ENCODE results near the gene PKDCC.

The PKDCC gene, protein sequence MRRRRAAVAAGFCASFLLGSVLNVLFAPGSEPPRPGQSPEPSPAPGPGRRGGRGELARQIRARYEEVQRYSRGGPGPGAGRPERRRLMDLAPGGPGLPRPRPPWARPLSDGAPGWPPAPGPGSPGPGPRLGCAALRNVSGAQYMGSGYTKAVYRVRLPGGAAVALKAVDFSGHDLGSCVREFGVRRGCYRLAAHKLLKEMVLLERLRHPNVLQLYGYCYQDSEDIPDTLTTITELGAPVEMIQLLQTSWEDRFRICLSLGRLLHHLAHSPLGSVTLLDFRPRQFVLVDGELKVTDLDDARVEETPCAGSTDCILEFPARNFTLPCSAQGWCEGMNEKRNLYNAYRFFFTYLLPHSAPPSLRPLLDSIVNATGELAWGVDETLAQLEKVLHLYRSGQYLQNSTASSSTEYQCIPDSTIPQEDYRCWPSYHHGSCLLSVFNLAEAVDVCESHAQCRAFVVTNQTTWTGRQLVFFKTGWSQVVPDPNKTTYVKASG

DNA sequence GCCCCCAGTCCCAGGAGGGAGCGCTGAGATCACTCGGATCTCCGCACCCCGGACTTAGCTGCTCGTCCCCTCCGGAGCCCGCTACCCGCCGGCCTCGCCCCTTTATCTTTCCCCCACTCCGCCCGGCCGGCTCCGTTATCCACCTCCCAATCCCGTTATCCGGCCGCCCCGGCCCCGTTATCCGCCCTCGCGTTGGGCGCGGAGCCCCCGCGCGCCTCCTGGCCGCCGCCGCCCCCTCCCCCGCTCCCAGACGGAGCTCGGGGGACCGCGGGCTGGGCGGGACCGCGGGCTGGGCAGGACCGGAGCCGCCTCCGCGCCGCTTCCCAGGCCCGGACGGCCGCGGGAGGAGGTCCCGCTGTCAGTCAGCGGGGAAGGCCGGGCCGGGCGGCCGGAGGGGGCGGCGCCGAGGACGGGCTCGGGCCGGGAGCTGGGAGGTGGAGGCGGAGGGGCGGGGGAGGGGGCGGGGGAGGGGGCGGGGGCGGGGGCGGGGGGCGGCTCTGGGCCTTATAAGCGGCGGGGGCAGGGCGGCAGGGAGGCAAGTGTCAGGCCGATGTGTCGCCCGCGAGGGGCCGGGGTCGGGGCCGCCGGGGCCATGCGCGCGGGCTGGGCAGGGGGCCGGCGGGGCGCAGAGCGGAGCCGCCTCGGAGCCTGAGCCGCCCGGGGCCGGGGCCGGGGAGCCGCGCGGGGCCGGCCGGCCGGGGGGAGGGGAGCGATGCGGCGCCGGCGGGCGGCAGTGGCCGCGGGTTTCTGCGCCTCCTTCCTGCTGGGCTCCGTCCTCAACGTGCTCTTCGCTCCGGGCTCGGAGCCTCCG lies at the start of gene PKDCC:
PKDCC (plus strand) TSS at position 534 of the 811 bp plus-strand sequence; CDS start at position 713, 179 bp downstream.
- H3K9ac ChIP-seq (ENCODE audit: low read depth, low read length): peak within 1 kb of the TSS; percentile 83
- H3K36me3 ChIP-seq (ENCODE audit: insufficient read depth, low read length): no peaks in the 10 kb centered on the region
- H3K9me3 ChIP-seq (ENCODE audit: control insufficient read depth, insufficient read depth, low read length): no peaks in the 10 kb centered on the region
- H3K4me1 ChIP-seq (ENCODE audit: insufficient read depth, low read length): peaks cover 48% of the 10 kb centered on the region

DNA sequence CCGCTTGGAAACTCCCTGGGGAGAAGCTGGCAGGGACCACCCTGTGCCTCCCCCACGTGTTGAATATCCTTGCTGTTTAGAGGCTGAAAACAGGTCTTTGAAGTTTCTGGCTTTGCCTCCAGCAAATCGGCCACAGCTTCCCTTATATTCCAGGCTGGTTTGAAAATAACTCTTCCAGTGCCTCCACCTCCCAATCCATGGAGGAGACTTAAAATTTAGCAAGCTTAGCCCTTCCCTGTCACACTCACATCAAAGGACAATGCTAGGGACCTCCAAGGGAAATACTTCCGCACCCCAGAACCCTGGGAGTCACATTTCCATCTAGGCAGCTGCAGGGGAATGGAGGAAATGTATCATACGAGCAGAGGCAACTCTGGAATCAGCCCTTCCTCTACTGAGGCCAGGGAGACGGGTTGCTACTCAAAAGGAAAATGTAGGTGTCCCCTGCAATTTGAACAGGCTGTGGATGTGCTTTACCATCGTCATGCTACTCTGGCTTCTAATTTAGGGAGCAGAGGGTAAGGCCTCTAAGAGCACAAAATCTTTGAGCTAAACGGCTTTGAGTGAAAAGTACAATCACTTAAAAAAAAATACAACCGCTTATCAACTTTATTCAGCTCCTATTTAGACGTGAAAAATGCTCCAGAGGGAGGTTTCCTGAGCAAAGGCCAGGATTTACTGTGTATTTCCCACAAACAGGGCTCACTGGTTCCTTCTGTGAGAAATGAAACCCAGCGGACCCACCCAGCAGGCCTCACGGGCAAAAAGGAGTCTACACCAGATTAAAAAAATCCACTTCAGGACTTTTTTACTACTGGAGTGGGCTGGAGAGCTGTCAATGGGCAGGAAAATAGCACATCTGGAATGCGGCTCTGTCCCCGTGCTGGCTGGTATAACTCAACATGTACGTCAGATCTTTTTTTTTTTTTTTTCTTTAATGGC lies 49.4 kb upstream of the PKDCC start:
- Histone ChIP-seq H3K9me3 (ENCODE audit: control insufficient read depth, insufficient read depth, low read length) (peaks cover 2% of the 10 kb centered on the region), H3K9ac (ENCODE audit: low read depth, low read length) (no peak overlapping the region), H3K36me3 (ENCODE audit: insufficient read depth, low read length) (no peaks in the 10 kb centered on the region), H3K4me1 (ENCODE audit: insufficient read depth, low read length) (peaks cover 9% of the 10 kb centered on the region; the same call in 1 of the 2 replicates)

DNA sequence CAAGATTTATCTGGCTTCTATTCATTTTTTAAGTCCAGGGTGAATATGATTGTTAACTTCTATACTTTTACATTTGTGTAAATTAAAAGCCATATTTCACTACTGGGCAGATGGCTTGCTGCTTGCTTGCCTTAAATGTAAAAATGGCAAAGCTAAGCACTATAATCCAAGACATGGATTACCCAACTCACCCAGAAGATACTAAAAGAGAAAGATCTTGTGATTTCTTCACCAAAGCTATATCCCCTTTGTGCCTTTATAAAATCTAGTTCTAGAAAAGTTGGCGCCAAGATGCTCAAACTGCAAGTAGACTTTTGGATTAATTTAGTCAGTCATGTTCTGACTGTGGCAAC lies 48.7 kb upstream of the PKDCC start:
- no peak overlapping the region for H3K9ac ChIP-seq (ENCODE audit: low read depth, low read length)
- H3K9me3 ChIP-seq (ENCODE audit: control insufficient read depth, insufficient read depth, low read length): peaks cover 2% of the 10 kb centered on the region
- H3K4me1 ChIP-seq (ENCODE audit: insufficient read depth, low read length): peaks cover 9% of the 10 kb centered on the region; the same call in 1 of the 2 replicates
- no peaks in the 10 kb centered on the region for H3K36me3 ChIP-seq (ENCODE audit: insufficient read depth, low read length)

DNA sequence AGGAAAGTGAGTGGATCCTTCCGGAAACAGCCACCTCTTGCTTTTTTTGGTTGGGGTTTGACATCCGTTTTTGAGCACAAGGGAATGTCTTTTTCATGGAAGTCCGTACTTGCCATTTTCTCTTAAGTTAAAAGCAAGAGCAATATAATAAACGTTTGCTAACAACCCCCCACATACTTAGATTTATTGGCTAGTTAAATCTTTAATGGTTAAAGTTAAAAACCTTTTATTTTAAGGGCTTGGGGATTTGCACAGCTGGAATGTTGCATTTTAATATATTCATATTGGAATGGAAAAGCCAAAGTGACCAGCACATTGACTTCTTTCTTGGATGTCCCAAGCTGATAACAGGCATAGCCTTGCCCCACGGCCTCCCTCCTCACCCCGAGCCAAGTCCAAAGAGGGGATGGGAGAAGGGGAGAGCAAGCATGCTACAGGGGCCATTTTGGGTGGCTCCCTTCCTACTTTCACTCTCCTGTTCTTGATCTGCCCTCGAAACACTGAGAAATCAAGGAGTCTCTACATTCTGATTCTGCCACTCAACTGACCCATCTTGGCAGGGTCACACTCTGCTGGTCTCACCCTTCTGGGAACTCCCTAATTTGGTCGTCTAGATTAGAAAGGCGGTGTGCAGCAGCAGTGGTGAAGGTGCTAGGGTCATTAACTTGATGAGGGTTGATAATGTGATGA lies 48.1 kb upstream of the PKDCC start:
- H3K4me1 ChIP-seq (ENCODE audit: insufficient read depth, low read length): peaks cover 9% of the 10 kb centered on the region; the same call in 1 of the 2 replicates
- H3K36me3 ChIP-seq (ENCODE audit: insufficient read depth, low read length): no peaks in the 10 kb centered on the region
- peaks cover 2% of the 10 kb centered on the region; the same call in 1 of the 2 replicates for H3K9me3 ChIP-seq (ENCODE audit: control insufficient read depth, insufficient read depth, low read length)
- no peak overlapping the region for H3K9ac ChIP-seq (ENCODE audit: low read depth, low read length)

DNA sequence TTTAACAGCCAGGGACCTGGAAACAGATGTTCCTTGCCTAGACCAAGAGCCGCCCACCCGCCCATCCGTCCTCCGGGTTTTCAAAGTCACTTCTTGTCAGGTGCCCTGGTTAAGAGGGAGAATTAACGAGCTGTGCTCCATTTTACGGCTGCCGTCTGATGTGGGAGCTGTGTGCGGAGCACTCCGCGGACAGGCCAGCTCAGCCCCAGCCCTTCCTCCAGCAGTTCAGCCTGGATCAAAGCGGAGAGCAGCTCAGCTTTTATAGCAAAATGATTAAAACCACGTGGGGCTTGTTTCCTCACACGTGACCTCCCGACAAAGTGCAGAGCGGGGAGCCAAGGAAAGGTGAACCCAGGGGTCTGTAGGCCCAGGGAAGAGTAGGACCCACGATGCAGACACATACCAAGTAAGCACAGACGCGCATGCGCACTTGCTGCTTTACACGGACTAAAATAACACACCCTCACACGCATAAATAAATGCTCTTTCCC lies 46.1 kb upstream of the PKDCC start:
- Histone ChIP-seq H3K36me3 (ENCODE audit: insufficient read depth, low read length) (no peaks in the 10 kb centered on the region), H3K9me3 (ENCODE audit: control insufficient read depth, insufficient read depth, low read length) (peaks cover 2% of the 10 kb centered on the region), H3K9ac (ENCODE audit: low read depth, low read length) (no peak overlapping the region), H3K4me1 (ENCODE audit: insufficient read depth, low read length) (peaks cover 9% of the 10 kb centered on the region; the same call in 1 of the 2 replicates)

DNA sequence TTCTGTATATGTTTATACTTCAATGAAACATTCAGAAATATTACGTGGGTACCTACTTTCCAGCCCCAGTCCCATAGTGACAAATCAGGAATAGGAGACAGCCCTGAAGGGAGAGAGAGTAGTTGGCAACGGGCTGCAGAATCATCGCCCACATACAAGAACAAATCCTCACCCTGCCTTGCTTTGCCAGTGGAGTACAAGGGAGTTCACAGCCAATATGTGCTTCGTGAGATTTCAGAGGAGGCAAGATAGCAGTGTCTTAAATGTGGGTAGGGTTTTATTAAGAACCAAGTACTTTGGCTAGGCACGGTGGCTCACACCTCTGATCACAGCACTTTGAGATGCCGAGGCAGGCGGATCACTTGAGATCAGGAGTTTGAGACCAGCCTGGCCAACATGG lies 40.3 kb upstream of the PKDCC start:
- H3K4me1 ChIP-seq (ENCODE audit: insufficient read depth, low read length): no peaks in the 10 kb centered on the region
- H3K36me3 ChIP-seq (ENCODE audit: insufficient read depth, low read length): no peaks in the 10 kb centered on the region
- peaks cover 2% of the 10 kb centered on the region for H3K9me3 ChIP-seq (ENCODE audit: control insufficient read depth, insufficient read depth, low read length)
- H3K9ac ChIP-seq (ENCODE audit: low read depth, low read length): no peak overlapping the region

DNA sequence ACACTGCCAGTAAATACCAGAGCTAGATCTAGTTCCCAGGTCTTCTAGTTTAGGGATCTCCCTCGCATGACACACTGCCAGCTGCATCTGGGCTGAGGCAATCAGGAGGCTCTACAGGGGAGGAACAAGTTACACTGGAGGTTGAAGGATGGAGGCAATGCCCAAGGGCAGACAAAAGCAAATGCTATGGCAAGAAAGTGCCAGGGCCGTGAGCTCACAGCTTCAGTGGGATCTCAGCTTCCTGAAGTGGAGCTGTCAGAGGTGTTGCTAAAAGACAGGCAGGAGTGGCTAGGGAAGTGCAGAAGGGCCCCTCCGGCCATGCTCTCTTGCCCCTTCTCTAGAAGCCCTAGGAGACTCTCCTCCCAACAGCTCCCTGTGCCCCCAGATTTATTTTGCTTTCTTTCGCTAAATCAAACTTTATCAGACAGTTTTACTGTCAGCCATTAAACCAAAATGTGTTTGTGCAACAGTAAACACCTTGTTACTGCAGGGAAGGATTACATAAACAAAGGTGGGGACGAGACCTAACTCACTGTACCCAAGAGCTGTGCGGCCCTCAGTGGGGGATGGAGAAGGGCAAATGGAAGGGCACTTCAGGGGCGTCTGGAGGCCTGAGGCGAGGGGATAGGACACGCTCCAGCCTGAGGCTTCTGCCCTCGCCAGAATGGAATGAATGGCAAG lies 39.4 kb upstream of the PKDCC start:
- peaks cover 3% of the 10 kb centered on the region for H3K9me3 ChIP-seq (ENCODE audit: control insufficient read depth, insufficient read depth, low read length)
- H3K4me1 ChIP-seq (ENCODE audit: insufficient read depth, low read length): no peaks in the 10 kb centered on the region
- no peak overlapping the region for H3K9ac ChIP-seq (ENCODE audit: low read depth, low read length)
- no peaks in the 10 kb centered on the region for H3K36me3 ChIP-seq (ENCODE audit: insufficient read depth, low read length)

DNA sequence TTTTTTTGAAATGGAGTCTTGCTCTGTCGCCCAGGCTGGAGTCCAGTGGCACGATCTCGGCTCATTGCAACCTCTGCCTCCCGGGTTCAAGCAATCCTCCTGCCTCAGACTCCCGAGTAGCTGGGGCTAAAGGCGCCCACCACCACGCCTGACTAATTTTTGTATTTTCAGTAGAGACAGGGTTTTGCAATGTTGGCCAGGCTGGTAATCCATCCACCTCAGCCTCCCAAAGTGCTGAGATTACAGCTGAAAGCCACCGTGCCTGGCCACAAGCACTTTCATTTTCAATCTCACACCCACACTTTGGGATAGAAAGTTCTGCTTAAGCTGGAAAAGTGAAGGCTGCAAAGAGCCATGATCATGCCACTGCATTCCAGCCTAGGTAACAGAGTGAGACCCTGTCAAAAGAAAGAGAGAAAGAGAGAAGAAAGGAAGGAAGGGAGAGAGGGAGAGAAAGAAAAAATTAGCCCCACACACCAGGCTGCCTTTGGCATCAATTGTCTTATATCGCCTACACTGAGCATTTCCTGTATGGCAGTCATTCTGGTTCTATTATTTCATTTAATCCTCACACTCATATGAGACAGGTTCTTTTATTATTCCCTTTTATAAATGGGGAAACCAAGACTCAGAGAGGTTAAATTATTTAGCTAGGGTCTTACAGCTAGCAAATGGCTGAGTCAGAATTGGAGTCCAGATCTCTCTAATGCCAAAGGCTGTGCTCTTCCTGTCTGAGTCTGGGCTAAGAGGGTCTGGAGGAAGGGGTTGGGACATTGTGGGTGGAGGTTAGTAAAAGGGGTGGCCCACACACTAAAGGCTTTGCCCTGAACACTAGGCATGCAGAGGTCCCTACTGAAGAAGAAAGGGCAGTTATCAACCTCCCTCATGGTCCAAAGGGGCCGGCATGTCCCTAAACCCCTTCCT lies 37.9 kb upstream of the PKDCC start:
- peaks cover 4% of the 10 kb centered on the region; the same call in 1 of the 2 replicates for H3K9me3 ChIP-seq (ENCODE audit: control insufficient read depth, insufficient read depth, low read length)

DNA sequence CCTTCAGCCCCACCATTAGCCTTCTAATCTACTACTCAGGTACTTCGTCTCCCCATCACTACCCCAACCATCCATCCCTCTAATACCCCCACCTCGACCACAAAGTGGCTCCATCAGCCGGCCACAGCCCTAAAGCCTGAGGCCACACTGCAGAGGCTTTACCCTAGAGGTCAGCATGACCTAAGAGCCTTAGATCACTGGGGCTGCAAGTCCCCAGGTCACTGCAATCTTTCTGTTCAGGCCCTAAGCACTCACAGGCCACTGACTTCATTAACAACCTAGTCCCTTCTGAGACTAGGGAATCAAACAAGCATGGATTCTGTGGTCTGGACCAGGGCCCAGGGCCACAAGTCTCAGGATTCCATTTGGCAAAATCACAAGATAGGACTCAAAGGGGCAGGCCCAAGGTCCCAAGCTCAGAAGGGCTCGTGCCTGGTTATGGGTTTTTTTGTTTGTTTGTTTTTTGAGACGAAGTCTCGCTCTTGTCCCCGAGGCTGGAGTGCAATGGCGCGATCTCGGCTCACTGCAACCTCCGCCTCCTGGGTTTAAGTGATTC lies 37.0 kb upstream of the PKDCC start:
- no peaks in the 10 kb centered on the region for H3K4me1 ChIP-seq (ENCODE audit: insufficient read depth, low read length)
- H3K36me3 ChIP-seq (ENCODE audit: insufficient read depth, low read length): no peaks in the 10 kb centered on the region
- H3K9me3 ChIP-seq (ENCODE audit: control insufficient read depth, insufficient read depth, low read length): peaks cover 4% of the 10 kb centered on the region; the same call in 1 of the 2 replicates
- no peak overlapping the region for H3K9ac ChIP-seq (ENCODE audit: low read depth, low read length)

More for the DNA sequence above, 37.9 kb upstream of the PKDCC start:
- Histone ChIP-seq H3K9ac (ENCODE audit: low read depth, low read length) (no peak overlapping the region), H3K36me3 (ENCODE audit: insufficient read depth, low read length) (no peaks in the 10 kb centered on the region), H3K4me1 (ENCODE audit: insufficient read depth, low read length) (no peaks in the 10 kb centered on the region)

DNA sequence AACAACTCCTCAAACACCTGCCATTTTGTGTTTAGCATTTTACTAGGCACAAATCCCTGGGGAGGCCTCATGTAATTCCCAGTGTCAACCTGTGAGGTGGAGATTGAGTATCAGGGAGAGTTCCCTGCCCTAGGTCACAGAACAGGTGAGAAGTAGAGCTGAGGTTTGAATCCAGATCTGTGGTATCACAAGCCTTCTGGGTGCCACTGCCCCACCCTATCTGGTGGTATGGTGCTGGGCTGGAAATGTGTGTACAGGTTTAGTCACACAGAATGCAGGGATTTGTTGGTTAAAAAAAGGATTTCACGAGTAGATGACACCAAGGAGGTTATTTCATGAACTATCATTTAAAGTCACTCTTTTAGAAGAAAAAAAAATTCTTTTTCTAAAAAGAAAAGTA lies 35.7 kb upstream of the PKDCC start:
- H3K9me3 ChIP-seq (ENCODE audit: control insufficient read depth, insufficient read depth, low read length): peaks cover 4% of the 10 kb centered on the region; the same call in 1 of the 2 replicates
- no peak overlapping the region for H3K9ac ChIP-seq (ENCODE audit: low read depth, low read length)
- no peaks in the 10 kb centered on the region for H3K36me3 ChIP-seq (ENCODE audit: insufficient read depth, low read length)
- H3K4me1 ChIP-seq (ENCODE audit: insufficient read depth, low read length): no peaks in the 10 kb centered on the region

DNA sequence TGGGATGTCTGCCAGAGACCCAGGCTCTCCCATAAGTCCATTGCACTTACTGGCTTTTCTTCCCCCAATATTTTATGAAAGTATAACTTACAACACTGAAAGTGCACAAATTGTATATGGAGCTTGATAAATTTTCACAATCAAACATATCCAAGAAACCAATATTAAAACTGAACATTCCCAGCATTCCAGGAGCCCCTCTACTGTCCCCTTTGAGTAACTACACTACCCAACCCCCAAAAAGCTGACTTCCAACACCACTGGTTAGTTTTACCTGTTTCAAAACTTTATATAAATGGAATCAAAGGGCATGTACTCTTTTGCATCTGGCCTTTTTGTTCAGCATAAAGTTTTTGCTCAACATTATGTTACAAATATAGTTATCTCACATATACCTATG lies 35.2 kb upstream of the PKDCC start:
- H3K4me1 ChIP-seq (ENCODE audit: insufficient read depth, low read length): no peaks in the 10 kb centered on the region
- peaks cover 4% of the 10 kb centered on the region; the same call in 1 of the 2 replicates for H3K9me3 ChIP-seq (ENCODE audit: control insufficient read depth, insufficient read depth, low read length)
- no peaks in the 10 kb centered on the region for H3K36me3 ChIP-seq (ENCODE audit: insufficient read depth, low read length)
- H3K9ac ChIP-seq (ENCODE audit: low read depth, low read length): no peak overlapping the region

DNA sequence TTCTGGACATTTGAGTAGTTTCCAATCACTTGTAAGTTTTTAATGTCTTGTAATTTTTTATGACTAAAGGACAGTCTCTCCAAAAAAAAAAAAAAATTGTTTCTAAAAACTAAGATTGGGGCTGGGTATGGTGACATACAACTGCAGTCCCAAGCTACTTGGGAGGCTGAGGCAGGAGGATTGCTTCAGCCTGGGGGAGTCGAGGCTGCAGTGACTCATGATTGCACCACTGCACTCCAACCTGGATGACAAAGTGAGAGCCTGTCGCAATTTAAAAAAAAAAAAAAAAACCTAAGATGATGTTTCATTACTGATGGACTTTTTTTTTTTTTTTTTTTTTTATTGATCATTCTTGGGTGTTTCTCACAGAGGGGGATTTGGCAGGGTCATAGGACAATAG lies 34.4 kb upstream of the PKDCC start:
- Histone ChIP-seq H3K4me1 (ENCODE audit: insufficient read depth, low read length) (no peaks in the 10 kb centered on the region), H3K9ac (ENCODE audit: low read depth, low read length) (no peak overlapping the region), H3K9me3 (ENCODE audit: control insufficient read depth, insufficient read depth, low read length) (peaks cover 4% of the 10 kb centered on the region; the same call in 1 of the 2 replicates), H3K36me3 (ENCODE audit: insufficient read depth, low read length) (no peaks in the 10 kb centered on the region)
